ENCODE measurements around the gene B4GALT5. TPM values are rescaled to one million over a fixed set of nuclear protein-coding genes. Genes with fewer than 3 reads are reported as not detected.

B4GALT5 gene
- total RNA-seq, 8 experiments from 2014 or later: 18.6 to 69.8 (median 37.5) TPM

DNA sequence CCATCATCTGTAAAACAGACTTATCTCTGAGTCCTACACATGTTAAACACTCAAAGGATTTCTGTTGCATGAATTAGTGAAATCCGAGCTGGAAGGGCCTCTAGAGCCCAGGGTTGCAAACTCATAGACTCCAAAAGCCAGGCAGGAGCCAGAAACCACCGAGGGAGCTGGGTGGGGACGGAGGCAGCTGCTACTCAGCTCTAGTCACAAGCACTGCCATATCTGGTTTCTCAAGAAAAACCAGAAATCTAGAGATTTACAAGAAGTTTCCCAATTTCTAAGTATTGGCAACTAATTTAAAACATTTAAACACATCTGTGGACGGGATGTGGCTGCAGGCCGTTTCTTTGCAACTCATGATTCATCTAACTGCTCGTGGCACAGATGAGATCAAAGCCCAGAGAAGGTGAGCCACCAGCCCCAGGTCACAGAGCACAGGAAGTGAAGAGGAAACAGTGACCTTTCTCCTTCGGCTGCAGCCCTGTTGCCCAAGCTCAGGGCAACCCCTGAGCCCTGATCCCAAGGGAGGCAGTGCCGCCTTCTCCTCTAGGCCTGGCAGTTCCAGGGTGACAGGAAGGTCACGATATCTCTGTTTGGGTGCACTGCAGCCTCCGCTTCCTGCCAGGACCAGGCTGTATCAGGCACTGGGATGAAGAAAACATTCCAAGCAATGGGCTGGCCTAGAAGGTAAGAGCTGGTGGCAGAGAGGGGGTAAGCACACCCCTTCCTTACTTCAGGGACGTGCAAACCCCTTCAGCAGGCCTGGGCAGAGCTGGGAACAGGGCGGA is 119.3 kb downstream of the B4GALT5 start:
- in situ Hi-C loops (cut with MboI; ENCODE audit: low pct_unique_long_range_greater_than_20kb in 2 of 9, low sequenced_read_pairs in 9 of 9, unreplicated experiment in 9 of 9): no loop called here
- Histone ChIP-seq H3K4me3 (no peak overlapping the region), H3K27ac (no peak overlapping the region), H3K4me1 (replicated peaks in 1 of 2) (no peaks in the 10 kb centered on the region)
- 0 to 87% (median 63%) methylated on average over 1 to 8 of the region's 12 CpGs for WGBS, 10 experiments
- peak in 3 of 8 experiments; percentile 83 to 90 (median 86) for ATAC-seq (replicated peaks in 6 of 8)

DNA sequence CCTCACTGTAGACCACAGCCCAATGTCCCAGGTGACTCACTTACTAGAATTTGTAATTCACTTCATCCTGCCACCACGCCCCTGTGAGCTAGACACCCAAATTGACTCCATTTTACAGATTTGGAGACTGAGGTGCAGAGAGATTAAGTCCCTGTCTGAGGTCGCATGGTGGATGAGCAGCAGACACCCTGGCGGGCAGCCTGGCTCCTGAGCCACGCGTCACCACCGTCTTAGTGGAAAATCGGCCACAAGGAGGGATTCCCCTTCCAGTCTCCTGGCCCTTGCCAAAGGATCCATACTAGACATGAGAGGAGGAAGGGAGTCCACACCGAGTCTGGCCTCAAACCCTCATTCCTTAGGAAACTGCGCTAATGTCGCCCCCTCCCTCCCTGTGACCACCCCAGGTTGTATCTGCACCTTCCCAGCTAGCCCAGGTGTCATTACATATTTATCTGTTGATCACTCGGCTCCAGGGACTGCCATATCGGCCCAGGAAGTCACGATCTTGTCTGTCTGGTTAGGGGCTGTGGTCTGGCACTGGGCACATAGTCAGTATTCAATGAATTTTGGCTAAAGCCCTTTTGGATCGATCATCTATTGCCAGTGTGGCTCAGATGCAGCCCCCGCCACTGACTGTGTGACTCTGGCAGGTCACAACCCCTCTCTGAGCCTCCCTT is 120.1 kb downstream of the B4GALT5 start:
- WGBS, 10 experiments: 28 to 100% (median 59%) methylated on average over 1 to 9 of the region's 15 CpGs; no CpG with 5 or more reads in 4 of the 10 experiments
- in situ Hi-C loops (cut with MboI; ENCODE audit: low pct_unique_long_range_greater_than_20kb in 2 of 9, low sequenced_read_pairs in 9 of 9, unreplicated experiment in 9 of 9): no loop called here
- Histone ChIP-seq H3K4me1 (replicated peaks in 1 of 2) (no peaks in the 10 kb centered on the region), H3K27ac (no peak overlapping the region), H3K4me3 (no peak overlapping the region)
- no peak for ATAC-seq (replicated peaks in 6 of 8)

DNA sequence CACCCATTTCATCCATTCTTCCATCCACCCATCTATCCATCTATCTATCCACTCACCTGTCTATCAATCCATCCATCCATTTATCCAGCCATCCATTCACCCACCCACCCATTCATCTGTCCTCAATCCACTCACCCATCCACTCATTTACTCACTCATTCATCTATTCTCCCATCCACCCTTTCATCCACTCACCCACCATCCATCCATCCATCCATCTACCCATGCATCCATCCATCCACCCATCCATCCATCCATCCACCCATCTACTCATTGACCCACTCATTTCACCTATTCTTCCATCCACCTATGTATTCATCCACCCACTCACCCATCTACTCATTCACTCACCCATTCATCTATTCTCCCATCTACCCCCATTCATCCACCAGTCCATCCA is 121.6 kb downstream of the B4GALT5 start:
- ATAC-seq (replicated peaks in 6 of 8): no peak
- in situ Hi-C loops (cut with MboI; ENCODE audit: low pct_unique_long_range_greater_than_20kb in 2 of 9, low sequenced_read_pairs in 9 of 9, unreplicated experiment in 9 of 9): no loop called here
- no peaks in the 10 kb centered on the region for H3K4me1 ChIP-seq (replicated peaks in 1 of 2)
- H3K4me3 ChIP-seq: no peak overlapping the region
- no peak overlapping the region for H3K27ac ChIP-seq

DNA sequence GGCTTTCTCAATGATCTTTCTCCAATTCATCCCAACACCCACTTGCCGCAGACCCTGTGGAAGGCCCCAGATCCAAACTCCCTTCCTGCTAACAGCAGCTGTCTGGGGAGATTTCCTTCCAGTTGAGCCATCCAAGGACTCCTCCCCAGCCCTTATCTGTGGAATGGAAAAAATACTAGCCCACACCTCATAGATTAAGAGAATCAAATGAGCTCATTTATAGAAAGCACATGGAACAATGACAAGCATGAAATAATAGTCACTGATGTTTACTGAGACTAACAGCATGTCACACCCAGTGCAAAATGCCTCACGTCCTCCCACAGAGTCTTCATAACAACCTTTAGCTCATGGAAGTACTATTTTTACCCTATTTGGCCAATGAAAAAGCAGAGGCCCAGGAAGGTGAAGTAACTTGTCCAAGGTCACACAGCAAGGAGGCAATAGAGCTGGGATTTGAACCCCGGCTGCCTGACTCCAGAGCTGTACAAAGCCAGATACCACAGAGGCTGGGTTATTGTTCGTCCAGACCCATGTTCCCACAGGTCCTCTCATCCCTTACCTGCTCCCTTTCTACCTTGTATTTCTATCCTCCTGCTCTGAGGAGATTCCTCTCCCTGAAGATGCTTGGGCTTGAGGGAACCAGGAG is 122.3 kb downstream of the B4GALT5 start:
- no peak overlapping the region for H3K27ac ChIP-seq
- WGBS, 10 experiments: 56 to 100% (median 70%) methylated on average over 1 to 4 of the region's 4 CpGs; no CpG with 5 or more reads in 2 of the 10 experiments
- peak in 2 of 8 experiments; percentile 18 to 38 for ATAC-seq (replicated peaks in 6 of 8)
- in situ Hi-C loops (cut with MboI; ENCODE audit: low pct_unique_long_range_greater_than_20kb in 2 of 9, low sequenced_read_pairs in 9 of 9, unreplicated experiment in 9 of 9): no loop called here
- H3K4me3 ChIP-seq: no peak overlapping the region
- H3K4me1 ChIP-seq (replicated peaks in 1 of 2): no peaks in the 10 kb centered on the region

DNA sequence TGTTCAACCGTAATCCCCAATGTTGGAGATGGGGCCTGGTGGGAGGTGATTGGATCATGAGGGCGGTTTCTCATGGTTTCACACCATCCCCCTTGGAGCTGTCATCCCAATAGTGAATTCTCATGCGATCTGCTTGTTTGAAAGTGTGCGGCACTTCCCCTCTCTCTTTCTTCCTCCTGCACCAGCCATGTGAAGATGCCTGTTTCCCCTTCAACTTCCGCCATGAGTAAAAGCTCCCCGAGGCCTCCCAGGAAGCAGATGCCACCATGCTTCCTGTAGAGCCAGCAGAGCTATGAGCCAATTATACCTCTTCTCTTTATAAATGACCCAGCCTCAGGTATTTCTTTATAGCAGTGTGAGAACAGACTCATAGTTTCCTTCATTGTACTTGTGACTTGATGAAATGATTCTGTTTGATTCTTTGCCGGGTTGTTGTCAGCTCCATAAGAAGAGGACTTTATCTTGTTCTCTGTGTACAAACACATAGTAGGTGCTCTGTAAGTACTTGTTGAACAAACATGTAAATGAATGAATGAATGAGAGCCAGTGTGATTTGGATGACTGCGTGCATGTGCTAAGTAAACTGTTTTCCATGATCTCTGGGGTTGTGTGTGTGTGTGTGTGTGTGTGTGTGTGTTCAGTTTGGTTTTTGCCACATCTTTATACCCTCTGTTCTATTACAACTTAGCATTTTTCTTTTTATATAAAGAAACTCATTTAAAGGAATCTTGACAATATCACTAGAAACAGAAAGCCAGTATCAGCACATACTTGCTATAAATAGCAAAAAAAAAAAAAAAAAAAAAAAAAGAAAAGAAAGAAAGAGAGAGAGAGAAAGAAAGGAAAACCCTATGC is 123.3 kb downstream of the B4GALT5 start:
- ATAC-seq (replicated peaks in 6 of 8): no peak
- WGBS, 10 experiments: 39 to 100% (median 98%) methylated on average over 1 to 5 of the region's 8 CpGs
- H3K4me3 ChIP-seq: no peak overlapping the region
- H3K27ac ChIP-seq: no peak overlapping the region
- H3K4me1 ChIP-seq (replicated peaks in 1 of 2): no peaks in the 10 kb centered on the region
- in situ Hi-C loops (cut with MboI; ENCODE audit: low pct_unique_long_range_greater_than_20kb in 2 of 9, low sequenced_read_pairs in 9 of 9, unreplicated experiment in 9 of 9): no loop called here

DNA sequence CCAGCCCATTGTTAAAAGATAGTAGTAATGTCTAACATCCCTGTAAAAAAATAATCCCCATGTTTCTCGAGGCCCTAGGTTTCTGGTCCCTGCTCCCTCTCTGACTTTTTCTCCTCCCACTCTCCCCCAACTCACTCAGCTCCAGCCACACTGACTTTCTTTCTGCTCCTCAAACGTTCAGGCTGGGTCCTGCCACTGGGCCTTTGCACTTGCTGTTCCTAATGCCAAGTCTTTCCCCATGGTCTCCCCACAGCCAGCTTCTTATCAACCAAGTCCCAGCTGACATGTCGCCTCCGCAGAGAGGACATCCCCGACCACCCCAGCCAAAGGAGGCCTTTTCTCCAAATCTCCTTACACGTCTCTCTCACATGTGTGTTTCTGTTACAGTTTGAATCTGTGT is 123.9 kb downstream of the B4GALT5 start:
- WGBS, 10 experiments: 20 to 93% (median 67%) methylated on average over 1 to 5 of the region's 6 CpGs; no CpG with 5 or more reads in 3 of the 10 experiments
- in situ Hi-C loops (cut with MboI; ENCODE audit: low pct_unique_long_range_greater_than_20kb in 2 of 9, low sequenced_read_pairs in 9 of 9, unreplicated experiment in 9 of 9): no loop called here
- ATAC-seq (replicated peaks in 6 of 8): no peak
- no peaks in the 10 kb centered on the region for H3K4me1 ChIP-seq (replicated peaks in 1 of 2)
- H3K27ac ChIP-seq: no peak overlapping the region
- H3K4me3 ChIP-seq: no peak overlapping the region

DNA sequence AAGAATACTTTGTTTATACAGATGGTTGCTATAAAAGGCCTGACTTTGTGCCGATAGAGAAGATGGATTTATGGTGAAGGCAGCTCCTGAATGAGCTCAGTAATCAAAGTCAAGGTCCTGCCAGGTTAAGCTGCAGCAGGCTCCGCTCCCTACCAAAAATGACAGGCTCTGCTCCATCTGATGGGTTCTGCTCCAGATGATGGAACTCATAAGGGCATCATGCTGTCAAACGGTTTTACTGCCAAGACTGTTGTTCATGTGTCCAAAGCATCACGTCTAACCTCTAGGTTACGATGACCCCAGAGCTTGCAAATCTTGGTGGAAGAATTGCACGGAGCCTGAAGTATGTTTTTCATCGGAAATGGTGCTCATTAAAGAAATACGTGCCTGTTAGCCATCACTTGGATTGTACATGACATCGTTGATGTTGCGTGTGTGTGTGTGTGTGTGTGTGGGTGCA is 126.5 kb downstream of the B4GALT5 start:
- Histone ChIP-seq H3K27ac (no peak overlapping the region), H3K4me1 (replicated peaks in 1 of 2) (no peaks in the 10 kb centered on the region), H3K4me3 (no peak overlapping the region)
- ATAC-seq (replicated peaks in 6 of 8): no peak
- in situ Hi-C loops (cut with MboI; ENCODE audit: low pct_unique_long_range_greater_than_20kb in 2 of 9, low sequenced_read_pairs in 9 of 9, unreplicated experiment in 9 of 9): no loop called here
- whole genome bisulfite sequencing, 10 experiments: 22 to 100% (median 70%) methylated on average over 1 to 10 of the region's 10 CpGs; no CpG with 5 or more reads in 3 of the 10 experiments

DNA sequence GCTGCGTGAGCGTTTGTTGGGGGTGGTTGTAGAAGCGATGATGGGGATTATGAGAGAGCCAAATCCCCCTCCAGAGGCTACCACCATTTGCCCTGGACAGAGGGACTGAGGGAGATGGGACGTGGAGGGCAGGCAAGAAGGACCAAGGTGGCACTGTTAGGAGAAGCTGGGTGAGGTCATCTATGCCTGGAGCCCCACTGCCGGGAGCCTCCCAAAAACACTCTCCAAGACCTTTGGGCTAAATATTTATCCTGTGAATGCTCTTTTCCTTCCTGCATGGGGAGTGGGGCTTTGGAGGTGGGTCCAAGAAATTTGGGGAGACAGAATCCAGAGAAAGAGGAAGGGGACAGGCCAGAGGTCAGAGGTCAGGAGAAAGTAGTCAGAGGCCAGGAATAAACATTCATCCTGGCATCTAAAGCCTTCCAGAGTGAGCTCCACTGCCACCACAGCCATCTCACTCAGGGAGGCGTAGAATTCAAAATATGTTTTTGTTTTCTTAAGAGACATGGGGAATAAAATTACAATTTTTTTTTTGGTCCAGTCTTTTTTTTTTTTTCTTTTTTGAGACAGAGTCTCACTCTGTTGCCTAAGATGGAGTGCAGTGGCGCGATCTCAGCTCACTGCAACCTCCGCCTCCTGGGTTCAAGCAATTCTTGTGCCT is 128.0 kb downstream of the B4GALT5 start:
- WGBS, 10 experiments: 50 to 100% (median 100%) methylated on average over 1 to 4 of the region's 9 CpGs; no CpG with 5 or more reads in 1 of the 10 experiments
- in situ Hi-C loops (cut with MboI; ENCODE audit: low pct_unique_long_range_greater_than_20kb in 2 of 9, low sequenced_read_pairs in 9 of 9, unreplicated experiment in 9 of 9): no loop called here

DNA sequence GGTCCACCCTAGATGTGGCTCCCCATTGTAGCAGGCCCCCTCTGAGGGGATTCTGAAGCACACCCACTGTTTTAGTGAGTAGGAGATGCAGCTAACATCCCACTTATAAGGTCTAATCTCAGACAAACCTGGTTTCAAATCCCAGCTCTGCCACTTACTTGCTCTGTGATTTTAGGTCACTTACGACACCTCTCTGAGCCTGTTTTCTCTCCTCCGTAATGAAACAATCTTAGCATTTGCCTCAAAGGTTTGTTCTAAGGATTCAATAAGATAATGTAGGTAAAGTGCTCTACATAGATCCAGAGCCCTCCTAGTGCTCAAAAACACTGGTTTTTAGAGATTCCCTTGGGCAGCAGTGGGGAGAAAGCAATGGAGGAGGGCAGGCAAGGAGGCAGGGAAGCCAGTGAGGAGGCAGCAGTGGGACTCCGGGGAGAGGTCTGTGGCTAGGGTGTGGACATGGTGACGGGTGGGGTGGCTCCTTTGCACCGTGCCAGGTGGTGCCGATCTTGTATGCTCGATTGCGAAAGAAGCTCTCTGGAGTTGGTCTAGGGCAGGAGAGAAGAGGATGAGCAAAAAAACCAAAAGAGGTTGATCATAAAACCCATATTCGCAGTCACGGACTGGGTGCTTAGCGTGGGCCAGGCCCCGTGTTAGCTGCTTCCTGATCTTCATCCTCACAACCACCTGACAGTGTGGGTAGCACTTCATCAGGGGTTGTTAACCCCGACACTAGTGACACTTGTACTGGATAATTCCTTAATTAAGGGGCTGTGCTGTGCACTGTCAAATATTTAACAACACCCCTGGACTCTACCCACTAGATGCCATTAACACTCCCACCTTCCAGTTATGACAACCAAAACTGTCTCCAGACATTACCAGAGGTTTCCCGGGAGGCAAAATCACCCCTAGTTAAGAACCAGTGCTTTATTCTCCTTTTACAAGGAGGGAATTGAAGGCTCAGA is 129.0 kb downstream of the B4GALT5 start:
- 41 to 100% (median 95%) methylated on average over 1 to 7 of the region's 14 CpGs; no CpG with 5 or more reads in 4 of the 10 experiments for WGBS, 10 experiments
- Histone ChIP-seq H3K4me3 (no peak overlapping the region), H3K4me1 (replicated peaks in 1 of 2) (no peaks in the 10 kb centered on the region), H3K27ac (no peak overlapping the region)
- no peak for ATAC-seq (replicated peaks in 6 of 8)
- in situ Hi-C loops (cut with MboI; ENCODE audit: low pct_unique_long_range_greater_than_20kb in 2 of 9, low sequenced_read_pairs in 9 of 9, unreplicated experiment in 9 of 9): no loop called here

More for the DNA sequence above, 128.0 kb downstream of the B4GALT5 start:
- H3K27ac ChIP-seq: no peak overlapping the region
- no peaks in the 10 kb centered on the region for H3K4me1 ChIP-seq (replicated peaks in 1 of 2)
- no peak for ATAC-seq (replicated peaks in 6 of 8)
- H3K4me3 ChIP-seq: no peak overlapping the region

DNA sequence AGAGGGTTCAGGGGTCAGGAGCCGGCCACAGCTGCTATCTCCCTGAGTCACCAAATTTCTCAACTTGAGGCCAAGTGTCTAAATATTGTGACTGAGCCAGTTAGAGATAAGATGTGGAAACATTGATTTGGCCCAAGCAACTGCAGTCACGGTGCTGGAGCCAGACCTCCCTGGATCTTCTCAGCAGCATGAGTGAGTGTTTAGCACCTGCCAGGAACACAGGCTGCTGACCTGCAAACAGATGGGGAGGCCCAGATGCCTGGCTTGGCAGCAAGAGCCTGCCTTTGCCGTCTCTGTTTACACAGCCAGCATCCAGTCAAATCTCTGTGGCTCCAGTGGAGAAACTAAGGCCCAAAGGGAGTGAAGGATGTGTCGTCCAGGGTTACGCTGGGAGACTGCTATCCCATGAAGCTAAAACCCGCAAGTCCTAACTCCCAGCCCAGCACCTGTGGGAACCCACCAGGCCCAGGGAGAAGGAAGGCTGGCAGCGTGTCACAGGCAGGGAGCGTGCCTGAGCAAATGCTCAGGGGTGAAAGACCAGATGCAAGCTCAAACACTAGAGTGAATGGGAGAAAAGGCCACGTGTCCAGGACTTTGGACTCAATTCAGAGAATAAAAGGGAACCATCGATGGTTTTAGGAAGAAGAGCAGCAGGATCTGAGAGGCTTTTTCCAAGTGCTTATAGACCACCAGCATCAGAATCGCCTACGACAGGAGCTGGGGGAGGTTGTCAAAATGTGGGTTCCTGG is 129.8 kb downstream of the B4GALT5 start:
- H3K27ac ChIP-seq: no peak overlapping the region
- no peak overlapping the region for H3K4me3 ChIP-seq
- in situ Hi-C loops (cut with MboI; ENCODE audit: low pct_unique_long_range_greater_than_20kb in 2 of 9, low sequenced_read_pairs in 9 of 9, unreplicated experiment in 9 of 9): no loop called here
- H3K4me1 ChIP-seq (replicated peaks in 1 of 2): no peaks in the 10 kb centered on the region
- WGBS, 10 experiments: 10 to 80% (median 54%) methylated on average over 2 to 8 of the region's 12 CpGs; no CpG with 5 or more reads in 4 of the 10 experiments
- ATAC-seq (replicated peaks in 6 of 8): peak in 4 of 8 experiments; percentile 33 to 80 (median 69)

DNA sequence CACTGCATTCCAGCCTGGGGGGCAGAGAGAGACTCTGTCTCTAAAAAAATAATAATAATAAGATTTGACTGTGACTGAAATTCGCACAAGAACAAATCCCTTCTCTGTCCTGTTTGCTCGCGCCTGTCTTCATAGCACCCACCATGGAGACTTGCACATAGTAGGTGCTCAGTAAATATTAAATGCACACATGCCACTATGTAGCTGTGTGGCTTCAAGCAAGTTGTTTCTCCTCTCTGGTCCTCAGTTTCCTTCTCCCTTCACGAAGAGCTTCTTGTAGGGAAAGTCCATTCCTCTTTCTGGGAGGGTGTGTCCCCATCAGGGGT is 130.4 kb downstream of the B4GALT5 start:
- in situ Hi-C loops (cut with MboI; ENCODE audit: low pct_unique_long_range_greater_than_20kb in 2 of 9, low sequenced_read_pairs in 9 of 9, unreplicated experiment in 9 of 9): no loop called here
- no peaks in the 10 kb centered on the region for H3K4me1 ChIP-seq (replicated peaks in 1 of 2)
- H3K4me3 ChIP-seq: no peak overlapping the region
- 40 to 100% (median 88%) methylated on average over 1 to 3 of the region's 4 CpGs; no CpG with 5 or more reads in 4 of the 10 experiments for WGBS, 10 experiments
- no peak overlapping the region for H3K27ac ChIP-seq
- ATAC-seq (replicated peaks in 6 of 8): no peak

Measured in motor neuron (in vitro differentiated cells).